Measurements from ENCODE around the gene GORASP1.

Gene GORASP1

DNA sequence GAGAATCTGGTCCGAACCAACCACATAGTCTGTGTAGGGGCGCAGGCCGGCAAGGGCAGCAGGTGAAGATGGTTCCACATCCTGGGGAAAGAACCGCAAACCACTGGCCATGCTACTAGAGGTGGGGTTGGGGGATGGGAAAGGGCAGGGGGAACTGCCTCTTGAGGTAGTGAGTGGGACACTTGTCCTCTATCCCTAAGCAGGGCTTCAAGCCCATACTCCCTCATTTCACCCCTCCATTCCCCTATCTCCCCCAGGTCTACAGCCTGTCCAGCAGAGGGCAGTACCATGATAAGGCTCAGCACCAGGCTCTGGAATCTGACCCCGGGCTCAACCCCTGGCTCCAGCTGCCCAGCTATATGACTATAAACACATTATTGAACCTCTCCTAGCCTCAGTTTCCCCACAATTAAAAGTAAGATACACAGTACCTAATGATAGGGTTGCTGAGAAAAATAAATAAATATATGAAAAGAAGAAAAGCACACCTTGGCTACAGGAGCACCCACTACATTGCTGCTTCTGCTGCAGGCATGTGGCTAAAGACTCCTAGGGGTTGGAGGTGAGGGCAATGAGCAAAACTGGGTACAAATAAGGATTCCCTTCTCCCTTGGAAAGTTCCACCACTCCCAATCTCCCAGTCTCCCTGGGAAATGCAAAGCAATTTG lies 6.3 kb downstream of the GORASP1 start:
- DNase-seq, result peak; percentile 27 to 57

DNA sequence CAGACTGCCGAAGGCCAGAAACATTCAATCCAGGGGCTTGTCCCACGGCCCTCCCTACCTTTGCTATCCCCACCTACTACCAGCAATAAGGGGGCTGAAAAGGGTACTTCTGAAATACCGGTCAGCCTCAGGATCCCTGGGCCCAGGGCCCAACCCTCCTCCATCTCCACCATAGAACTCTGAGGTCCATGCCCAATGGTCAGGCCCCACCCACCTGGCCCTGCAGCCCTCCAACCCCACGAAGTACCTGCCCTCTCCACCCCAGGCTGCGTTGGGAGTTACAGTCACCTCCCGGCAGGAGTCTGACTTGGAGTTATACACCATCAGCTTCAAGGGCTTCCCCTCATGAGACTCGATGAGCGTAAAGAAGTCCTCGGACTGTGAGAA lies 6.9 kb downstream of the GORASP1 start:
- no peak for DNase-seq

DNA sequence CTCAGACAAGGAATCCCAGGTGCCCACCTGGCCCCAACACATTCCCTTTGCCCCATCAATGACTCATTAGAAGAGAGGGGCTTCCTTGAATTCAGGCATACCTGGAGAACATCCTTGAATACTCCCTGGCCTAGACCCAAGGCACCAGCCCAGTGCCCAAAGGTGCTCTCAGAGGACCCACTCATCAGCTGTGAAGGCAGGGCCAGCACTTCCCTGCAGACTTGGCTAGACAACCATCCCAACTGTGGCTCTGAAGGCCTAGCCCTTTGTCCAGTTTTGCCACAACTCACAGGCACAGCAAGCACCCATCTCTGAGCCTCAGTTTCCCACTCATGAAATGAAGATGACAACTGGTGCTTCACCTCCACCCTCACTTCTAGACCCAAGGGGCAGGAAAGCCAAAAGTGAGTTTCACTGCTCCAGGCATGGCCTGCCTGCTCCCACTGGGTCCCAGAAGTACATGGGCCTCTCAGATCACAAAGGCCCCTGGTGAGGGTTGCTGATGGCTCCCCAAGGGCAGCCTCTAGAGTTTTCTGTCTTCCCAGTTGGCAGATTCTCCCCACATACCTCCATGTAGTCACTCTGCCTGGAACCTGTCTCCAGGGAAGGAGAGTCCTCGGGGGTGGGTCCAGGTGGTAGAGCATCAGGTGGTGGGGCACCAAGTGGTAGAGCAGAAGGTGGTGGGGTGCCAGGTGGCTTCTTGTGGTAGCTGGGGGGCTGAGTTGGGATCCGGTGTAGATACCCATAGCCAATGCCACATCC lies 7.5 kb downstream of the GORASP1 start:
- DNase-seq, result no peak

- no peak for DNase-seq
Measured at GRCh38 chr3:39099242-39099641, 8.2 kb downstream of the GORASP1 start.

- no peak for DNase-seq
Measured at GRCh38 chr3:39098473-39099000, 8.9 kb downstream of the GORASP1 start.

DNA sequence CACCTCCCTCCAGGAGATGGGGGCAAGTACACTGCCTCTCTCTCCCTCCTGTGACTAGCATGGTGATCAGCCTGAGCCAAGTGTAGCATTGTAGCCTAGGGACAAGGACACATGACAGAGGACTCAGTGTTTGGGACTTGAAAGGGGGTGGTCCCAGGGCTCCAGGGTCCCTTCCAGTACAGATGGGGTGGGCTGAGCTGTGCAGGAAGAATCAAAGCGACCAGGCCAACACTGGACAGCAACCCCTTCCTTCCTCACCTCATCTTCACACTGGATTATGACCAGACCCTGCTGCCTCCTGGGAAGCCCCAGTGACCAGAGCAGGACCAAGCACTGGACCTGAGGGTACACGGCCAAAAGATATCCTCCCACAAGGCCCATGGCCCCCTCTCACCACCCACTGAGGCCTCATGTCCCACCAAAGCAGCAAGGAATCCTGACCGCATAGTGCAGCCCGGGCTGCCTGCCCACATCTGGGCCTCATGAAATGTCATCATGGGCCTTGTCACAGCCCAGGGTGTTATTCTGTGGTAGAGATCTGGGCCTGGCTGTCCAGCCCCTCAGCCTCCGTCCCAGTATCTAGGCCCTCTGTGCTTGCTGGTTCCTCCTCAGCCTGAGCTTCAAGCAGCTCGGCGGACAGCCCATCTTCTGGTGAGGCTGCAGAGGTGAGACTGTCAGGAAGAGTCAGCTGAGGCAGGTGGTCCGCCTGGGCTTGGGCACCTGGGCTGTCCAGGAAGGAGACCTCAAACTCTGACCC lies 9.5 kb downstream of the GORASP1 start:
- no peak for DNase-seq

GRCh38 chr3:39096775-39097174 lies 10.7 kb downstream of the GORASP1 start:
- no peak for DNase-seq

GRCh38 chr3:39095778-39096177 lies 11.6 kb downstream of the GORASP1 start:
- DNase-seq, result no peak

DNA sequence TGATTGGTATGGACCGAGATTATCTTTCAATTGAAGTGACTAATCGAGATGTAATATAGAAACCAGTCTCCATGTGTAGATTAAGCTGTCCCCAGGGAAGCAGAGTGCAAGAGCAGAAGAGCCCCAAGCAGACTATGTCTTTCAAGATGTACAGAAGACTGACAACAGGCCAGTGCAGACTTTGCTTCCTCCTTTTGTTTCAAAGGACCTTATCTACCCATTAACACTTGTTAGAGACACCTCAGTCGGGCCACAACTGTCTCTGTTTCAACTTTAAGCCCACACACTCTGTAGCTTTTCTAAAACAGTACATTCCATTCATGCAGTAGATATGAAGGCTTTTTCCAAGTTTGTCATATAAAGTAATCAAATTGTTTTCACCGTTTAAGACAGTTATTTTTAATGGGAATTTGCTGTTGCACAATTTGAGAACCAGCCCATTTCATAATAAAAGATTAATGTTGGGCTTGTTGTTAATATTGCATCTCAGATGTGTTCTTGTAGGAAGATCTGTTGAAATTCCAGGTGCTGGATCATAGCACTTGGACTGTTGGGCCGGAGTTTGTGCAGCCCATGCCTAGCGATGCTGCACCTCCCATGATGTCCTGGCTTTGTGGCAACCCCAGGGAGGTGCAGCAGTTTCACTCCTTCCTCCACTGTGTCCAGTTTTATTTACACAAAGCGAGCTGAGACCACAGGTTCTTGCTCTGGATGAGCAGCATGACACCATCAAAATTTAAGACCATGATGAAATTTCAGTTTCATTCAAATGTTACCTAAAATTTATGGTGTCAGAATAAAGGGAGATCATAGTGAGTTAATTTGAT lies 12.4 kb downstream of the GORASP1 start:
- no peak for DNase-seq

DNA sequence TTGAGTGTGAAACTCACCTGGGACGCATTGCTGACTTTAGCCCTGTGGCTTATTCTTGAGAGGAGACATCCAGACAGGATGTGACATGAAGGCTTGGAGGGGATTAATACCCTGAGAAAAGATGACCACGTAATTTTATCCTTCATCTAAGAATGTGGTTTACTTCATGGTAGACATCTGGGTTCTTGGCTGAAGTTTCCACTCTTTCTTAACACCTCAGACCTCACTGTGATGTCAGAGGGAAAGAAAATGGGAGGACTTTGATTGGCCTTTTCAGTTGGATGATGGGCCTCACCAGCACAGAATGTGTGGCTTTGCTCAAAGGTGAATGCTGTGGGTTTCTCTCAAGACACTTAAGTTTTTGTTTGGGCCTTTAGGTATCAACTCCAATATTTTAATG lies 16.5 kb downstream of the GORASP1 start:
- peak; percentile 22 to 23 for DNase-seq

GRCh38 chr3:39088889-39089288 lies 18.5 kb downstream of the GORASP1 start:
- DNase-seq, result no peak

DNA sequence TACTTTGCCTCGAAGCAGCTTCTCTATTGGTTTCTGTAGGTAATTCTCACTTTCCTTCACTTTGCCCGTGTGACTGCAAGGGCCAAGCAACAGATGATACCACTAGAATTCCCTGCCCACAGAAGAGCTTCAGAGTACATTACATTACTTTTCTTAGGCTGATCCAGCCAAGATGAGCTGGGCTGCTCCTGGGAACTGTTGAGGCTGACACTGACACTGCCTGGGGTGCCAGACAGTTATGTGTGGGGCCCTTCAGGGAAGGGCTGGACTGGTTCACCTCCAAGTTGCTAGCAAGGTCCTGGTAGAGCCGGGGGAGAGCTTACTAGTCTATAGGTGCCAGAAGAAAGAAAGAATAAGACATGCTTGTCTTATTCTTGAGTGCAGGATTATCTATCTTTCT lies 19.0 kb downstream of the GORASP1 start:
- no peak for DNase-seq

DNA sequence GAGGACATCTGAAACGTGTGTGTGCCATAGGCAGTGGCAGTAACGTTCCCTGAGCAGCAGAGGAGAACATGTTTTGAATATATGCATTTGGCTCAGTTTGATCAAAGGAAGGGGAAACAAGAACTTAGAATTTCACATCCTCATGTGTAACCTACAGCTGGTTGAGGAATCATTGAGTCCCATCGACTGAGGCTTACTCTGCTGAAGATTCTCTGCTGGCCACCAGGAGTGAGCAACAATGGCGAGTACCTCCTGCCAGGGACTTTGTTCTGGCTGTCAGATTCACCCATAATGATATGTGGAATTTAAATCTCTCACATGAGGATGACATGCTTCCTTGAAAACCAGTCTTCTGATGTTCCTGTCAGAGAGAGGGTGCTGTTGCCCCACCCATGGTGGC lies 21.3 kb downstream of the GORASP1 start:
- DNase-seq, result no peak

GRCh38 chr3:39082666-39083313 lies 24.6 kb downstream of the GORASP1 start:
- DNase-seq, result peak; percentile 9 to 12

DNA sequence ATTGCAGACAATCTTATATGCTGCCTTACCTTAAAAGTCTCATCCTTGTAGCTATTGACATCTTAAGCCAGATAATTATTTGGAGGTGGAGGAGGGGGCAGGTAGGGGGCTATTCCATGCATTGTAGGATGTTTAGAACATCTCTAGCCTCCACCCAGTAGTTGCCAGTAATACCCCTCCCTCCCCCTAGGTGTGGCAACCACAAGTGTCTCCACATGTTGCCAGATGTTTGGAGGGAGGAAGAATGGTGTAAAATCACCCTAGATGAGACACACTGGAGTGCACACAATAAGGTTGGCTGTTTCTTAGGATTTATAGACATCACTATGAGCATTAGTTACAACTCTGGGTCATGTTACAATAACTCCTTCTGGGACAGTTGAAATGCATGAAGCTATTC lies 27.4 kb downstream of the GORASP1 start:
- DNase-seq, result no peak

- no peak for DNase-seq
Measured at GRCh38 chr3:39079530-39079929, 27.9 kb downstream of the GORASP1 start.

- no peak for DNase-seq
Measured at GRCh38 chr3:39075910-39076309, 31.5 kb downstream of the GORASP1 start.

GRCh38 chr3:39068556-39068955 lies 38.9 kb downstream of the GORASP1 start:
- no peak for DNase-seq

- no peak for DNase-seq
Measured at GRCh38 chr3:39067286-39067685, 40.1 kb downstream of the GORASP1 start.

- peak; percentile 44 to 58 for DNase-seq
Measured at GRCh38 chr3:39065197-39065596, 42.2 kb downstream of the GORASP1 start.

DNA sequence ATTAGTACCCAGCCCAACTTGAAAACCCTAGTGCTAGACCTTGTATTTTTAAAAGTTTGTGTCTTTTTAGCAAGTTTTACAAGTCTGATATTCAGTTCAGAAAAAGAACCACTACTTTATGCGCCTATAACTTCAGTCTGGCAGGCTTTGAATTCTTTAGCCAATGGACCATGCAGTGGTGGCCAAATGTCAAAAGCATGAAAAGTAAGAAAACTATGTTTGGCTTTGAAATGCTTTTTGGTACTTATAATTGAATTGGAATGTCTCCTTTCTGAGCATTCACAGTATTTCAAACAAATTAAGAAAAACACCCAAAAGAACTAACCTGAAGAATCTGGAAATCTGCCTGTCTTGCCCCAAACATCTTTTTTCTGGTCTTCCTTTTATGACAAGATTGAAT lies 42.8 kb downstream of the GORASP1 start:
- no peak for DNase-seq

DNA sequence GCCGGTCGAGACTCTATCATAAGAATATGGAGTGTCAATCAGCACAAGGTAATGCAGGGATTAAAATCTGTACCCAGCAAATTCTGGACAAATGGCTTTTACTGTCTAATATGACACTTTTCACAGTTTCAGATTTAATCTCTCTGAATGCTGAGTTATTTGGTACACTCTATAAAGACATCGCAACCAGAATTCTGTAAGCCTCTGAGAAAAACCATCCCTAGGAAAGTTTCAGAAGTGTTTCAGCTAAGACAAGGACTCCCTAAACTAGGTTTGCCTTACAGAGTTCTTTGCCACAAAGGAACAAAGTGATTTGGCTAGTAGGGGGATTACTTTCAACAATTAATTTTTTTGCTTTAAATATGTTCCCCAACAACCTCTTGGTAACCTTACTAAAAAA lies 44.3 kb downstream of the GORASP1 start:
- DNase-seq, result no peak

All from inflammatory macrophage treated with lipopolysaccharide for 1 hour (primary cell).